Measurements from ENCODE around the gene CCR6.

Gene CCR6

GRCh38 chr6:167099707-167100106, 23.2 kb upstream of the CCR6 start:
- no peak for DNase-seq

DNA sequence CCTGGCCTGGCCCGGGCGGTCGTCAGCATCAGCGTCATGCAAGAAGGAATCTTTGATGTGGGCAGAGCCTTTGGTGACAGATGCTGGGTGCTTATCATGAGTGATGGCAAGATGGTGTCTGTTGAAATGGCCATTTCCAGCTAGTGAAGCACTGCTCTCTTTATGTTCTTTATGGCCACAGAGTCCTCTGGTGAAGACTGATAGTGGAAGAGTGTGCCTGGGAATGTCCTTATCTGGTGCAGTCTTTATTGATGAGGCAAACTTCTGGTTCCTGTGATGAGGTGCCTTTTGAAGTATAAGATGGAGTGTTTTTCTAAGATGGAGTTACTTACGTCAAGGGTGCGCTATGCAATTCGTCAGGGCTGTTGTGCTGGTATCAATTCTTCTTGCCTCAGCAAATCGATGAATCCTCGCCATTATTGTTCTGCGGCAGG, 22.6 kb upstream of the CCR6 start:
- no peak for DNase-seq

DNA sequence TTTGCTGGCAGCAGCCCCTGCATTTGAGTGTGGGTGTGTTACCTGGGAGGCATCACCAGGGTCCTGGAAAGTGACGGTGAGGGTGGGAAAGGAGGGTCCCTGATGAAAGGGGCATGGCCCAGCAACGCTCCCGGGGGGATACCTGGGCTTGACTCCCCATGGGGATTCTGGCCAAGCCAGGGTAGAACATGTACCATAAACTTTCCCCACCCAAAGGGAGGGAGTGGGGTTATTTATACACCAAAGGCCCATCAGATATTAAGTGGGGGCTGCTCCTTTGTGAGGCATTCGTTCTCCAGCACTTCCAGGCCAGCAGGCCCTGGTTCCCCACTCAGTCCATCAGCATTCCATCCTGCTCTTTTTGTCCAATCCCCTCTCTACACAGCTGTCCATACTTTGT, 20.6 kb upstream of the CCR6 start:
- DNase-seq, result no peak

GRCh38 chr6:167103041-167103891, 19.6 kb upstream of the CCR6 start:
- DNase-seq, result no peak

DNA sequence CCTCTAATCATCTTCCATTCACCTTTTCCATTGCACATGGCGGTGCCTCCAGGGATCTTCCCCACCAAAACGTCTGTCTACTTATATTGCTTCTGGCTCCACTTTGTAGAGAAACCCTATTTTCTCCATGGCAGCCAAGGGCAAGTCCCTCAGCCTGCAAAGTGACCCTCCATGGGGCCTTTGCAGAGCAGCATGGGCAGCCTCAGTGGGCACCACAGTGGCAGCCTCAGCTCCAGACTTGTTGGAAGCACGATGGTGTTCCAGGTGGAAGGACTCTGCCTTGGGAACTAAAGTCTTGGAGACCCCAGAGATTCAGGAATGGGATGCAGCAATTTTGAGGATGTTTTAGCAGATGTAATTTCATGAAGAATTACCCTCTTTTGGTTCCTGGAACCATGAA, 18.5 kb upstream of the CCR6 start:
- no peak for DNase-seq

- no peak for DNase-seq
Measured at GRCh38 chr6:167105060-167105459, 17.8 kb upstream of the CCR6 start.

GRCh38 chr6:167106406-167106805, 16.5 kb upstream of the CCR6 start:
- no peak for DNase-seq

DNA sequence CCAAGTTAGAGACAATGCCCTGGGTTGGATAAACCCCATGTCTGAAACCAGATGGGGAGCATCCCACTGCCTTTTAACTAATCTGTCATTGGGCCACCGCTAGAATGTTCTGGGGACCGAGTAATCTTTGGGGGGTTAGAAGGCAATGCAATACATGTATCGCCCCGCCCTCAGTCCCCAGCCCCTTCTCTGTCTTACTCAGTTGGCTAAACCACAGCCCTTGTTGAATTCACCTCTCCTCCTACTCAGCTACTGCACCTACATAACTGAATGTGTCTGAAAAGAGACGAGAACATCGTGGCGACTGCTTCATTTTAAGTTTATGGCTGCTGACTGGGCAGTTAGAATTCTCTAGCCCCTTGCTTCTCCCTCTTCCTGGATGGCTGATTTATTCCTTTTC, 15.1 kb upstream of the CCR6 start:
- no peak for DNase-seq

DNA sequence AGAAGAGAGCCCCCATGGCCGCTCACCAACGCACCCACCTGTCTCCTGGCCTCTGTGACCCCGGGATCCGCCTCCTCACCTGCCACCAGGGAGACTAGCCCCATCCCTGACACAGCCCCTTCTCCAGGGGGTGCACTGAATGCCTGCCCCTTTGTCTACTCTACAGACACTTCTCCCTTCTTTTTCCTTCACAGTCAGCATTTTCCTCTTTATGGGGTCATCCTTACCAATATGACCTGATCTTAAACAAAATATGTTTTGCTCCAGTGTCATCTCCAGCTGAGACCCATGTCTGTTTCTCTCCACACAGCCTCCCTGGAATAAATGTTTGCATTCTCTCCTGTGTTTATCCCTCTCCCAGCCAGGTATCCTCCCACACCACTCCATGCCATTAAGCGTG, 14.6 kb upstream of the CCR6 start:
- DNase-seq, result no peak

DNA sequence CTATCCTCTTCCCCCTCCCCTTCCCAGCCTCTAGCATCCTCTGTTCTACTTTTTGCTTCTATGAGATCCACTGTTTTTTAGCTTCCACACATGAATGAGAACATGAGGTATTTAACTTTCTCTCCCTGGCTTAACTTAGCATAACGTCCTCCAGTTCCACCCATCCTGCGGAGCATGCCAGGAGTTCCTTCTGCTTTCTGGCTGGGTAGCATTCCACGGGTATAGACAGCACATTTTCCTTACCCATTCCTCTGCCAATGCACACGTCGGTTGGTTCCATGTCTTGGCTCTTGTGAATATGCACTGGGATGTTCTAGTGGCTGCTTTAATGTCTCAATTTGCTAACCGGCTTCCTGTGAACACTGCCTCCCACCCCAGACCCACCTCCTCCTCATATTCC, 13.2 kb upstream of the CCR6 start:
- no peak for DNase-seq

DNA sequence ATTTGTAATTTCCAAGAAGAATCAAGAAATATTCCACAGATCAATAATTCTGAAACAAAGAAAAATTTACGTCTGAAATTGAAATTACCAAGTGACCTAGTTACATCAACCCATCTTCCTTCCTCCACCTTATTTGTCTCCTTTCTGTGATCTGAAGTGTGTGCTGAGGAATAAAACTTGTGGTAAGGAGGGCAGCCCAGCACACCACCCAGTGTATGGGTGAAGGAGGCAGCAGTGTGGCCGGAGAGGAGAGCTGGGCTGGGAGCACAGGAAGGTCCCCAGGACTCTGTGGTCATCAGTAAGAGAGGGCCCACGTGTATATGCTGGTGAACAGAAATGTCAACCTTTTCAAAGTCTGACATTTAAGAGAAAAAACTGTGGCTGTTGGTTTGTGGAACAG, 11.3 kb upstream of the CCR6 start:
- peak; percentile 47 for DNase-seq

GRCh38 chr6:167112421-167112820, 10.5 kb upstream of the CCR6 start:
- no peak for DNase-seq

- DNase-seq, result no peak
Measured at GRCh38 chr6:167113047-167113754, 9.7 kb upstream of the CCR6 start.

- peak; percentile 78 for DNase-seq
Measured at GRCh38 chr6:167113935-167114910, 8.7 kb upstream of the CCR6 start.

DNA sequence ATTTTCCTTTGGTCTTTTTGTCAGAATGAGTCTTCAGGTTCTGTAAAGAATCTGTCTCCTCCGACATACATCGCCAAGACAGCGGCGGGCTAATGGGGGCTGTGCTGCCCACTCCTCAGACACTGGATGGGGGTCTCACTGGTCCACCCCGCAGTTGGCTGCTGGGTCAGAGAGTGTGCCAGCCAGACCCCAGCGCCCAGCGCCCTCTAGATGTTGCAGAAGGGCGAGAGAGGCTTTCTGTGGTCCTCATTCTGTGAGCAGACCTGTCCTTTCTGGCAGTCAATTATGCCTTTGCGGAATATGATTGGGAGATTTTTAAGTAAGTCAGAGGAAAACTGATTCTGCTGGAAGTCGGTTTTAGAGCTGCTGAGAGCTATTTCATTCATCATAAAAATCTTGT, 7.8 kb upstream of the CCR6 start:
- DNase-seq, result no peak

GRCh38 chr6:167116109-167116837, 6.6 kb upstream of the CCR6 start:
- no peak for DNase-seq

- DNase-seq, result no peak
Measured at GRCh38 chr6:167116838-167117228, 6.1 kb upstream of the CCR6 start.

- DNase-seq, result no peak
Measured at GRCh38 chr6:167118006-167118405, 4.9 kb upstream of the CCR6 start.

DNA sequence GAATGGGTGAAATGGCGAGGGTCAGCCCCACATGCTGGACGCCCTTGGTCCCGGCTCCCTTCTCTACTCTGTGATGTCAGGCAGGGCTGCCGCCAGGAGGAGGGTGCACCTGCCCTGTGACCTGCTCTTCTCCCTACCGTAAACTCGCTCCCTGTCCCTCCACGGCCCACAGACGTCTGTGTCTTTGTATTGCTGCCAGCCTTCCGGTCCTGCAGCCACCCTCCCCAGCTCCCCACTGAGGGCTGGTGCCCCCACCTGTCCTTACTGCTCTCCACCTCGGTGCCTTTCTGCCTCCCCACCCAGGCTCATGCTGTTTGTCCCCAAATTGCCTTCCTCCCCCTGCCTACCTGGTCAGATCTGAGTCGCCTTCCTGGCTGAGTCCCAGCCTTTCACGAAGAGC, 4.1 kb upstream of the CCR6 start:
- DNase-seq, result no peak

GRCh38 chr6:167119670-167120582, 3.0 kb upstream of the CCR6 start:
- DNase-seq, result peak; percentile 72

- no peak for DNase-seq
Measured at GRCh38 chr6:167120583-167120903, 2.4 kb upstream of the CCR6 start.
